Nephron (organoid): ENCODE measurements around the gene METRN.
A peak's percentile ranks its signal among the peaks of the same experiment; 100 is the strongest.

Experiments used
- H3K27ac Mint-ChIP-seq, 3 experiments: 2 replicates each; pipeline ENCODE4 v1.8.0; 2020; ENCODE audit warnings: mixed read lengths in 3 of 3, mild to moderate bottlenecking in 2 of 3, moderate library complexity in 1 of 3
- H3K27me3 Mint-ChIP-seq: 2 replicates; pipeline ENCODE4 v1.8.0; 2021; ENCODE audit warnings: low read depth, mild to moderate bottlenecking, moderate library complexity, mixed read lengths
- H3K36me3 Mint-ChIP-seq: 2 replicates; pipeline ENCODE4 v1.8.0; 2020; ENCODE audit warnings: low read depth, mixed read lengths
- H3K4me1 Mint-ChIP-seq: 2 replicates; pipeline ENCODE4 v1.8.0; 2020; ENCODE audit warnings: mixed read lengths
- H3K4me3 Mint-ChIP-seq, 3 experiments: 2 replicates each; pipeline ENCODE4 v1.8.0; 2020; ENCODE audit warnings: mild to moderate bottlenecking in 3 of 3, mixed read lengths in 3 of 3, moderate library complexity in 2 of 3
- H3K9me3 Mint-ChIP-seq: 2 replicates; pipeline ENCODE4 v1.8.0; 2020; ENCODE audit warnings: mixed read lengths
- CTCF ChIP-seq, 3 experiments: fragments of 200-600 bp; sonication (generic); IDR thresholded peaks; one replicate each; pipeline ENCODE4 v1.5.0; 2021; ENCODE audit warnings: antibody characterized with exemption in 3 of 3; ENCODE audit not compliant: unreplicated experiment in 3 of 3

The METRN gene

GRCh38 chr16:760545-761343 lies 45.8 kb downstream of the METRN start, which contains the start of gene MSLN:
Gene MSLN (plus strand): TSS chr16:760734. CDS start chr16:762681, 1,947 bp downstream.
- Mint-ChIP-seq H3K4me1 (peaks cover 4% of the 10 kb centered on the region), H3K27me3 (no peaks in the 10 kb centered on the region), H3K36me3 (no peaks in the 10 kb centered on the region), H3K4me3 (peak within 1 kb of the TSS; percentile 2 to 44 (median 18)), H3K27ac (peak within 1 kb of the TSS in 2 of 3 experiments; percentile 54 to 85), H3K9me3 (peaks cover 3% of the 10 kb centered on the region)
- no peak for TF ChIP-seq CTCF (IDR thresholded peaks at IDR 0.05; ENCODE audit: unreplicated experiment in 3 of 3)

- no peak overlapping the region for H3K27ac Mint-ChIP-seq
- no peak overlapping the region for H3K4me3 Mint-ChIP-seq
- no peaks in the 10 kb centered on the region for H3K36me3 Mint-ChIP-seq
- H3K27me3 Mint-ChIP-seq, result no peaks in the 10 kb centered on the region
- H3K9me3 Mint-ChIP-seq, result no peaks in the 10 kb centered on the region
- TF ChIP-seq CTCF (IDR thresholded peaks at IDR 0.05; ENCODE audit: unreplicated experiment in 3 of 3), result no peak
- H3K4me1 Mint-ChIP-seq, result peaks cover 4% of the 10 kb centered on the region
Observed at GRCh38 chr16:761625-762513, 47.0 kb downstream of the METRN start.

GRCh38 chr16:762595-763268 lies 47.8 kb downstream of the METRN start:
- H3K4me1 Mint-ChIP-seq, result peaks cover 4% of the 10 kb centered on the region
- H3K27me3 Mint-ChIP-seq, result no peaks in the 10 kb centered on the region
- TF ChIP-seq CTCF (IDR thresholded peaks at IDR 0.05; ENCODE audit: unreplicated experiment in 3 of 3), result no peak
- no peak overlapping the region for H3K4me3 Mint-ChIP-seq
- H3K27ac Mint-ChIP-seq, result no peak overlapping the region
- no peaks in the 10 kb centered on the region for H3K36me3 Mint-ChIP-seq
- no peaks in the 10 kb centered on the region for H3K9me3 Mint-ChIP-seq

- TF ChIP-seq CTCF (IDR thresholded peaks at IDR 0.05; ENCODE audit: unreplicated experiment in 3 of 3), result no peak
- Mint-ChIP-seq H3K27ac (no peak overlapping the region), H3K4me3 (no peak overlapping the region), H3K4me1 (peaks cover 4% of the 10 kb centered on the region), H3K36me3 (no peaks in the 10 kb centered on the region), H3K27me3 (no peaks in the 10 kb centered on the region), H3K9me3 (no peaks in the 10 kb centered on the region)
Observed at GRCh38 chr16:763369-764183, 48.7 kb downstream of the METRN start.

GRCh38 chr16:764184-764750 lies 49.3 kb downstream of the METRN start:
- Mint-ChIP-seq H3K27ac (no peak overlapping the region), H3K4me3 (no peak overlapping the region), H3K27me3 (no peaks in the 10 kb centered on the region), H3K9me3 (no peaks in the 10 kb centered on the region), H3K4me1 (peaks cover 4% of the 10 kb centered on the region), H3K36me3 (no peaks in the 10 kb centered on the region)
- no peak for TF ChIP-seq CTCF (IDR thresholded peaks at IDR 0.05; ENCODE audit: unreplicated experiment in 3 of 3)
